Posterior vena cava (tissue), 2 donors: ENCODE data around the gene SMG7. TPM values are rescaled to one million over a fixed set of nuclear protein-coding genes. Genes with fewer than 3 reads are reported as not detected.
A peak's percentile ranks its signal among the peaks of the same experiment; 100 is the strongest.

ENCODE experiments used
- DNase-seq: peaks from one replicate; pipeline ENCODE4 v3.0.0-alpha.2; 2020; ENCODE audit warnings: low spot score
- intact Hi-C, 2 donors: fragments of 100-400 bp; cut with DNase I; formaldehyde crosslinking; loops; one replicate each; pipeline versions ENCODE4 v1.14.1 to v1.14.2; 2022 to 2023
- total RNA-seq, 2 donors: library from RNA; stranded (reverse); fragmentation: NEBNext Ultra II Directional; extraction: Animal tissue kit (Norgen Biotek cat#: 25700); gene quantifications; one replicate each; pipeline ENCODE4 v1.2.1, GENCODE V29; 2021
- donor health status: DM: yes; HTN: yes; CAD: no.
- donor health status: DM: yes; HTN: yes; CAD: no.

Gene SMG7
- total RNA-seq, 2 donors from 2014 or later, result 27.9 to 34.3 TPM

DNA sequence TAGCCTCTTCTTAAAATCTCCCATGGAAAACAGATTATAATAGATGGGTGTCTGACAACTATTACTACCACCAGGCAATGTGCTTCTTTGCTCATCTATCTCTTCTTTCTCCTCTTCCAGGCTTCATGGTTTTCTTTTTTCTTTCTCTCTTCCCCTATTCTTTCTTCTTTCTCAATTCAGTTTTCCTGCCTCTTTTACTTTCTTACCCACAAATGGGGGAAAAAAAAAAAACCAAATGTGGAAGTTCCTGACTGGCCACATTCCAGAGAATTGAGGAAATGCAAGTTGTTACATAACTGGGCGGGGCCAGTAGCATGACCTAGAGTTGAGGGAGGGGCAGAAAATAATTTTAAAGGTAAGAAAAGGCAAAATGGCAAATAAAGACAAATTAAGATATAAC, 10.9 kb upstream of the SMG7 start:
- no peak for DNase-seq
- intact Hi-C loops, result no loop called here

DNA sequence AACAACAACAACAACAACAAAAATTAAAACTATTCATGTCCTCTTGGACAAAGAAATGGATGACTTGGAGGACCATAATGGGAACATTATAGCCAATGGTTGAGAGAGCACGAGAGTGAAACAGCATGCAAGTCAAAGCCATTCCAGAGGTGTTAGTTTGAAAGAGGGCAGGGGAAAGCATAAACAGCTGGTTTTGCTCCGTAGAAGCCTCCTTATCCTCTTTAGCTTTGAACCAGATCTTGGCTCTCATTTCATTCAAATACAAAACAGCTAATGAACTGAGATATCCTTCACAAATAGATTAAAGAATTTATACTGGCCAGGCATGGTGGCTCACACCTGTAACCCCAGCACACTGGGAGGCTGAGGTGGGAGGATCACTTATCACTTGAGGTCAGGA, 8.7 kb upstream of the SMG7 start:
- intact Hi-C loops, result no loop called here
- DNase-seq, result no peak

DNA sequence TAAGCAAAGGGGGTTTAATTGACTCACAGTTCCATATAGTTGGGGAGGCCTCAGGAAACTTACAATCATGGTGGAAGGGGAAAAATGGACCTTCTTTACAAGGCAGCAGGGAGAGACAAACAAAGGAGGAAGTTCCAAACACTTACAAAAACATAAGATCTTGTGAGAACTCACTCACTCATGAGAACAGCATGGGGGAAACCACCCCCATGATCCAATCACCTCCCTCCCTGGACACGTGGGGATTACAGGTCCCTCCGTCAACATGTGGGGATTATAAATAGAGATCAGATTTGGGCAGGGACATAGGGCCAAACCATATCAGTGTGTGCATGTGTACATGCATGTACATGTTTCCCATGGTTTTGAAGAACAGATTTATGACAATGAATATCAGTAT, 5.5 kb upstream of the SMG7 start:
- no peak for DNase-seq
- intact Hi-C loops, result no loop called here

DNA sequence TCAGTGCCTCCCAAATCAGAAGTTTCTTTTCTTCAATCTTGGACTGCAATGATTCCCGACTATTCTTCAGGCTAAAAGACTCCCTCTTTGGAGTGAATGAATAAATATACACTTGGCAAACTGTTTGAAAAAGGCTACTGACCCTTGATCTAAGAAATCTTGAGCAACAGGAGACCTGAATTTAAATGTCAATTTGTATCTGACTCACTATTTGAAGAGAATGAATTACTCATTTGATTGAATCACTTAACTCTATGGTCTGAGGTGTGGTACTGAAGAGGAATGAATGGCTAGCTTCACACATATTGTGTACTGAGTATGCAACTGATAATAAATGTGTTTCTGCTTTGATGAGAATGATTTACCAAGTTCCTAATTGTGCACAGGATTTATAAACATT, 4.6 kb upstream of the SMG7 start:
- no peak for DNase-seq
- intact Hi-C loops, result no loop called here

DNA sequence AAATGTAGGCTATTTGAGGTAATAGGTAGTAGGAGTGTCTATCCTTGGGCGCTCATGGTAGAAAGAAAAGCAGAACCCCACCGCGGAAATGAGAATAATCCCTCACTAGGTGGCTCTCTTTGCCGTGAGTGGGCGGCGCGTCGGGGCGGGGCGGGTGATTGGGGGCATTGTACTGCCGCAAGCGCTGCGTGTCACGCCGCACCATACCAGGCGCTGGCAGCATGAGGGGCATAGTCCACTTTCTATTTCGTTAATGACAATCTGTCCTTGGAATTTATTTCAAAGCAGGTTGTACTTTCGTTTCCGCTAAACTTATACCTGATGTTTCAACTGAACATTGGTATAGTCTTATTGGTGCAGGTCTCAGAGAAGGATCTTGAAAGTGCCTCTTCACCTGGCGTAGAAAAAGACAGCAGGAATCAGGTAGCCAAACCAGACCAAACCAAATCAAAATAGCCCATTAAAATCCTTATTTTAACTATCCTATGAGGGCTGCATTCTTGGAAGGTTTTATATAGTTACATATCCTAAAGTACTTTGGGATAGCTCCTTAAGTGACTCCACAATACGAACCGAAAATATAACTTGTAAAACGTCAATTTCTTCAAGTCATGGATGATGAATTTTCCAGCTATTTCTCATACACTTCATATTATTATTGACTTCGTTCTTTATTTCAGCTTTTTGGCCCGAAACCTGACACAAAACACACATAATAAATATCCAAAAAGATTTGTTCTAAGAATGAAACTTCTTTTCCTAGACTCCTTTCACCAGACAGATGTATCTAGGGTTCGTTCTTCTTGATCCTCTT, 1.9 kb upstream of the SMG7 start:
- intact Hi-C loops, result loop anchor here in 1 of 2 donors (10.0 kb wide), 1 partner anchor 64 kb away; no protein-coding TSS in a partner anchor
- peak; percentile 95 for DNase-seq

DNA sequence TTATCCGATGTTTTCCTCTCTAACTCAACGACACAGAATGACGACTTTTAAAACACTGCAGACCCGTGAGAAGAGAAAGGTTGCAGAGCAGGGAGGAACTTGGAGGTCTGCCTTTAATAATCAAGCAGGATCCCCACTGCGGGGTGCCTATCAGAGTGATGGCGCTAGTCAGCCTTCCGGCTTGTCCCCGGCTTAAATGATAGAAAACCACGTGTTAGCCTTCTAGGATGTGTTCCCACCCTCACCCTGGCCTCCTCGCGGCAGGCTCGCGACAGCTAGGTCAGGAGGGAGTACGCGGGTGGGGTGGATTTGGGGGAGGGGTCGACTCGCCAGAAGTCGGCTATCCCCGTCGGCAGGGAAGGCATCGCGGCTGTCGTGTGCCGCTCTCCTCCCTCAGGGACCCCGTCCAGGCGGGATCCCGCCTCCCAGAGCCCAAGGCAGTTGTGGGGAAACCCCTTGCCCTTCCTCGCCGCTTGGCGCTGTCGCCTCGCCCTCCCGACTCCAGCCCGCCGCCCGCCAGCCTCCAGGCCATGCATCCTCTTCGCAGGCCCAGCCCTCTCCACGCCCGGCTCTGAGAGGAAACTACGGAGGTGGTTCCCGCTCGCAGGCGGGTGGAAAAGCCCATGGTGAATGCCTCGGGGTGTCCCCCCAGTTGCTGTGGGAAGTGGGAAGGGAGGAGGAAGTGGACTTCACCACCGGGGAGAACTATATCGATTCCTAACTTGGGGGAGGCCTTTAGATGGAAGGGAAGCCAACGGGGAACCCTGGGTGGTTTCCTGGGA, 1.1 kb upstream of the SMG7 start:
- intact Hi-C loops, result loop anchor here in 1 of 2 donors (10.0 kb wide), 1 partner anchor 64 kb away; no protein-coding TSS in a partner anchor
- peak; percentile 95 for DNase-seq

DNA sequence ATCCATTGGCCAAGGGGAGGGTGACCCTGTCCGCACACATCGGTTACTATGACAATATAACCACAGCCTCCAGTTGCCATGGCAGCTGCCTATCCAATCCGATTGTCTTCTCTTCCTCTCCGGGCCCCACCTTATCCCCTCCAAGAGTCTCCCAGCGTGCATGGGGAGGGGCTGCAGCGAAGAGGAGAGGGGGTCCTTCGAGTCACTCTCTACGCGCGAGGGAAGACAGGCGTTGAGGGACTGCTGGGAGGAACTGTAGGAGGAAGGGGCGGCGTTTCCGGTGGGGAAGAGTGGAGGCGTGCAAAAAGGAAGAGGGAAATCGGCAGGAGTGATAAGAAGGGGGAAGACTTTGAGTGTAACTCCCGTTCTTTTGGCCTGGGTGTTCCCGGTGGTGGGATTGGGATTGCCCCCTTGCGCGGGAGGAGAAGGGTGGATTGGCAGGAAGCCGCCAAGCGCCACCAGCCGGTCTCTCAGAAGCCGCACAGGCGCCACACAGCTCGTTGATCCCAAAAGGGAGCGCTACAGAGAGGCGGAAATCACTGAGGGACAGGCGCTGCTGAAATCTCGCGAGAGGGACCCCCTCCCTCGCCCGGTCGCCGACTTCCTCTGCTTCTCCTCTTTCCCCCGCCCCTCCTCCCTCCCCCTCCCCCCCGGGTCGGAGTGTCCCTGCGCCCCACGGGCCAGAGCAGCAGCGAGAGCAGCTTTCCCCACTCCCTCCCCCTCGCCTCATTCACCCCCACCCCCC, 384 bp upstream of the SMG7 start:
- intact Hi-C loops, result loop anchor here in 1 of 2 donors (10.0 kb wide), 1 partner anchor 63 kb away; no protein-coding TSS in a partner anchor
- DNase-seq, result peak; percentile 99

DNA sequence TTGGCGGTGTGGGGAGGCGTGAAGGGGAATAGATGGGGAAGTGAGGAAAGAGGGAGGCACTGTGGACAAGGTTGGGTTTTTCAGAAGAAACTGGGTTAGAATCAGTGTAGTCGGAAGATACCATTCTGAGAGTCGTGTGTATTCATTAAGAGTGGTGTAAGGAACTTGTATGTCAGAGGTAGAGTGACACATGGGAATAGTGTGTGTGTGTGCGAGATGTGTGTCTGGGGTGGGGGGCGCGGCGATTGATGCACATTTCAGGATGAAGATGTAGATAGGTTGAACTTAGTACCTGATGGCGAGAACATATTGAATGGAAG, 878 bp downstream of the SMG7 start:
- no peak for DNase-seq
- intact Hi-C loops, result loop anchor here in 1 of 2 donors (10.0 kb wide), 1 partner anchor 62 kb away; no protein-coding TSS in a partner anchor

DNA sequence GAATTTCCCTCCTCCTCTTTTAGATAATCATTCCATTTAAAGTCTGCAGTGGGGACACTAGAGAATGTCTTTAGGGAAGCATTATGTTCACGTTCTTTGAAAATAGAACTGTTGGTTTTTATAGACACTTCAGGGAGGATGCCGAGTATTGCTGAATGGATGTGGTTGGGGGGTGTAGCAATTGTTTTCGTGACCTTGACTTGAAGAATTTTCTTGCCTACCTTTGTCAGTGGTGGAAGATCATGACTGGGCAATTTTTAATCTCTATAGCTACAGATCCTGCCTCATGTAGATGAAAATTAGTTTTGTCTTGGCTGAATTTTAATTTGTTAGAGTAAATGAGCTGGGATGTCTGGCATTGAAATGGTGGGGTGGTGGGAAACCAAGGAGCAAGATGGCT, 3.8 kb downstream of the SMG7 start:
- intact Hi-C loops, result loop anchor here in 1 of 2 donors (10.0 kb wide), 1 partner anchor 59 kb away; no protein-coding TSS in a partner anchor
- DNase-seq, result no peak

DNA sequence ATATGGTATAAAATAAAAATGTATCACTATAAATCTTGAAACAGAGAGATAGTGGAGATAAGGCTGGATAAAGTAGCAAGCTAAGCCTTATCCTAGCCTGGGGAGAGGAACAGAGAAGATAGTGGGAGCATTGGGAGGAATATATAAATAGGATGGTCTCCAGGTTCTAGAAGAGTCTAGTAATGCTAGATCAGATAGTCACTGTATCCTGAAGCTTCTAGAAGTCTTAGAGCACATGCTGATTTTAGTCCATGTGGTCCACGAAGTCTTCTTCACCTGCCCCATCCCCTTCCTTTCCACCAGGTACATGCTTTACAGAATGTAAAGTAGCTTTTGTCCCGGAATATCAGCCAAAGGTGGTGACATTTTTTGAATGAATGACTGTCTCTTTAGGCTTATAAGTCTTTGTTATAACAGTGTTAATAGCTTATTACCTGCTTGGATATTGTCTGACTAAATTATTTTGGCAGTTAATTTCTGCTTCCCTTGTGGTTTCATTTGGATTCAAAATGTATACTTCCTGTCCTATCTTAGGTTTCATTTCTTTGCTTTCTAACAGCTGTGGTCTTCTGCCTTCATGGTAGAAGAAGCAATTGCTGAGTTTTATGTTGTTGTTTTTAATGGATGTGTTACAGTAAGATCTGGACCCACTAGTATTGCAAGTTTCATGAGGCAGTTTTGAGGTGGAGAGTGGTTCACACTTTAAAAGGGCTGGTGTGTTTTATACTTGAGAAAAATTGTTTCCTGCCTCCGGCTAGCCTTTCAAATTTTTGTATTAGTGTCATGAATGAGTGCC, 5.9 kb downstream of the SMG7 start:
- intact Hi-C loops, result loop anchor here in 1 of 2 donors (10.0 kb wide), 1 partner anchor 57 kb away; no protein-coding TSS in a partner anchor
- no peak for DNase-seq

DNA sequence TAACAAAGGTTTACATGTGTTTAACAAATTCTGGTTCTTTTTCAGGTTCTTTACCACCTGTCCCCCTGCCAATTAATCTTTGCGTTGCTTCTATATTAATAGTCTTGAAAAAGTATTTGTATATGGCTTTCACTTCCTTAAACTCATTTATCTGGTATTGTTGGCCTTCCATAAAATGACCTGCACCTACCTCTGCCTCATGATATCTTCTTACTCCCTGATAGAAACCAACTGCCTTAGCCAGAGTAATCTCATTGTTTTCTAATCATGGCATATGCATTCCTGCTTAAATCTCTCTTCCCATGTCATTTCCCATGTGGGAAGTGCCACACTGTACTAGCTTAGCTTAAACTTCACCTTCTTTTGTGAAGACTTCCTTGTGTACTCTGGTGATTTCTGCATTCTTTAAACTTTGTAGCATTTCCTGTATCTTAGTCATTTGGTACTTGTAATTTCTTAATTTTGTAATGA, 8.7 kb downstream of the SMG7 start:
- intact Hi-C loops, result no loop called here

DNA sequence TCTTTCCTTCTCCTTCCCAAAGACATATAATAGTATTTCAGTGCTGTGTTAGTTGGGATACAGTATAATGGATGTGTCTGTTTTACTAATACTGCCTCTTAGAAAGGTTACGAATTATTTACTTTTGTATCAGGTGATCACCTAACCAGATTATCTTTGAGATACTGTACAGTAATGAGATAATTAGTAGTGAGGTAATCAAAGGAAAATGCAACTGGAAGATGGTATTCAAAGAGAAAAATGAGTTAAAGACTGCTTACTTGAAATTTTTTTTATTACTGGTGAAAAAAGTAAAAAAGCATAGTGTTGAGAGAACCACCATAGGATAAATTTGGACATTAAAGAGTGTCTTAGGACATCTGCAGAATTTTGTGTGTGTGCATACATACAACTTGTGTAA, 10.9 kb downstream of the SMG7 start:
- intact Hi-C loops, result no loop called here
- no peak for DNase-seq

More for the DNA sequence above, 8.7 kb downstream of the SMG7 start:
- DNase-seq, result no peak

DNA sequence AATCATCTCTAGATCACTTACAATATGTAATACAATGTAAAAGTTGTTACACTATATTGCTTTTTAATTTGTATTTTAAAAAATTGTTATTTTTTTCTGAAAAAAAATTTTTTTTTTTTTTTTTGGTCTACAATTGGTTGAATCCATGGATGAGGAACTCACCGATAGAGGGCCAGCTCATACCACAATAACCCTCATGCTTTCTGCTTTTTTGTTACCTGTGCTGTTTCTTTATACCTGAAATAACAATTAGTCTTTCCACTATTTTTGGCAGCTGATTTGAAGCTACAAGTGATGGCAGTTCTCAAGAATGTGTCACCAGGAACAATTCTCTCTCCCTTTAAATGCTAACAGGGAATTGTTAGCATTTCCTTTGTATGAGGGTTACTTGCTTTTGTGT, 12.0 kb downstream of the SMG7 start:
- intact Hi-C loops, result no loop called here

DNA sequence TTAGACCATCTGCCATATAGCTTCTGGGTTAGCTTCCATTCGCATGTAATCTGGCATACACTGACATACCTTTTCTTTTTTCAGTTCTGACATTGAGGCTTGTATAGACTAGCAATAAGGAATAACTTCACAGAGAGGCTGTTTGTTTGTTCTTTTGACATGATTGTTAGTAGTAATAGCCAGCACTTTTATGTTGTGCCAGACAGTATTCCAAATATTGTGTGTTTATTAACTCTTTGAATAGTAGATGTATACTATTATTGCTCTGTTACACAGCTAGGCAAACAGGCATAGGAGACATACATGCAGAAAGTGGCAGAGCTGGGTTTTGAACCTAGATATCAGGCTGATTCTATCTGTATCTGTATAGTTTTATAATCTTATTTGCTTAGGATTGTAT, 12.6 kb downstream of the SMG7 start:
- intact Hi-C loops, result no loop called here
- DNase-seq, result no peak

More for the DNA sequence above, 12.0 kb downstream of the SMG7 start:
- DNase-seq, result no peak

DNA sequence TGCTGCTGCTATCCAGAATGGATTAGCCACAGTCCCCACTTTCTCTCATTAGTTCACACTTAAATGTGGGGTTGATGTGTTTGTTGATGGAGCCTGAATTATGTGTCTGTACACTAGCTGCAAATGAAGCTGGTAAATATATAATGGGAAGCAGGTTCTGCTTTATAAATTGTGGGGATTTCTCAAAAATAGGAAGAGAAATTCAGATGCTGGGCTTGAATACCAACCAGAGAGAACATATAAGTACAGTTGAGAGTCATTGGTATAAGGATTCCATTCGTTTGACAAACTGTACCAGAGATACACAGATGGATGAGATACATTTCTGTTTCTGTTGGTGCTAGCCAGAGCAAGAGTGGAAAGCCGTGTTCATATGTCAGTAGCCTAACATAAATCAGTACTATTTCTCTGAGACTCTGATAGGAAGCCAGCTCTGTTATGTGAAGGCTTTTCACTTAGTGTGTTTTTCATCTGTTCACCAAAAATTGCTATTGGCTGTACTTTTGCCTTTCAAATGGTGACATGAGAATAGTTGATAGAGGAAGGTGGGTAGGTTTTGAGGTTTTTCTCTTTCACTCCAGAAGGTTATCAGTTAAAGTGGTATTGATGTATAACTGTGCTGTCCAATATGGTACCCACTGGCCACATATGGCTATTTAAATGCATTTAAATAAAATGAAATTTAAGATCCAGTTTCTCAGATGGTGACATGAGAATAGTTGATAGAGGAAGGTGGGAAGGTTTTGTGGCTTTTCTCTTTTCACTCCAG, 15.6 kb downstream of the SMG7 start:
- no peak for DNase-seq
- intact Hi-C loops, result no loop called here

DNA sequence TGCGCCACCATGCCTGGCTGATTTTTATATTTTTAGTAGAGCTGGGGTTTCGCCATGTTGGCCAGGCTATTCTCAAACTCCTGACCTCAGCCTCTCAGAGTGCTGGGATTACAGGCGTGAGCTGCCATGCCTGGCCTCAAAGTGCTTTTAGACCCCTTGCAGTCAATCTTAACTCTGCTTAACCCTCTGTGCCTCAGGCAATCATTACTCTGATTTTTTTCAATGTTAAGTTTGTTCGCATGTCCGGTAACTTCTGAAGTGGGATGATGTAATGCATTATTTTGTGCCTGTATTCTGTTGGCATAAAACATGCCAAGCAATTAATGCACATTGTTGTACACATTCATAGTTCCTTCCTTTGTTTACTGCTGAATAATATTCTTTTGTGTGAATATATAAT, 18.6 kb downstream of the SMG7 start:
- no peak for DNase-seq
- intact Hi-C loops, result no loop called here

DNA sequence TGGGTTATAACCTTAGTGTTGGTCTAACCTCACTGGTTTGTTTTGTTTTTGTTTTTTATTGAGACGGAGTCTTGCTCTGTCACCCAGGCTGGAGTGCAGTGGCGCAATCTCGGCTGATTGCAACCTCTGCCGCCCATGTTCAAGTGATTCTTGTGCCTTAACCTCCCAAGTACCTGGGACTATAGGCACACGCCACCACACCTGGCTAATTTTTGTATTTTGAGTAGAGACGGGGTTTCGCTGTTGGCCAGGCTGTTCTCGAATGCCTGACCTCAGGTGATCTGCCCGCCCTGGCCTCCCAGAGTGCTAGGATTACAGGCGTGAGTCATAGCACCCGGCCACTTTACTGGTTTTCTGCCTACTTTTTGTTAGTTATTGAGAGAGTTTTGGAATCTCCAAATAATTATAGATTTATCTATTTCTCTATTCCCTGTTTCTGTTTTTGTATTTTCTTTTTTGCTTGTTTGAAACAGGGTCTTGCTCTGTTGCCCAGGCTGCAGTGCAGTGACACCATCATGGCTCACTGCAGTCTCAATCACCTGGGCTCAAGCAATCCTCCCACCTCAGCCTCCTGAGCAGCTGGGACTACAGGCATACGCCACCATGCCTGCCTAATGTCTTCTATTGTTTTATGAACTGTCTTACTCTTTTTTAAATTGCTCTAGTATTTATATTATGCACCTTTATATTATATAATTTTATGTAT, 21.4 kb downstream of the SMG7 start:
- intact Hi-C loops, result no loop called here

More for the DNA sequence above, 21.4 kb downstream of the SMG7 start:
- no peak for DNase-seq
